Activated B cell treated with CpG ODN at 0.5 μM for 24 hours (primary cell): ENCODE measurements around the gene OSBPL10. TPM values are rescaled to one million over a fixed set of nuclear protein-coding genes. Genes with fewer than 3 reads are reported as not detected.
A peak's percentile ranks its signal among the peaks of the same experiment; 100 is the strongest.

Source experiments
- ATAC-seq: fragments of 200-7000 bp; cut with Tn5 transposase; one replicate; pipeline ENCODE4 v1.10.0; 2021; ENCODE audit warnings: low read depth, mild to moderate bottlenecking, moderate library complexity
- CTCF ChIA-PET: fragments of 350-600 bp; sonication (Branson Sonifier 250); formaldehyde crosslinking; loops from one replicate; lab custom pipeline; 2021; ENCODE audit warnings: antibody characterized with exemption; lab: Charles Lee
- POLR2A ChIA-PET: fragments of 350-600 bp; sonication (Branson Sonifier 250); formaldehyde crosslinking; loops from one replicate; lab custom pipeline; 2021; ENCODE audit warnings: antibody characterized with exemption; lab: Charles Lee
- DNase-seq: peaks from one replicate; pipeline ENCODE4 v3.0.0; 2022
- H3K27ac Mint-ChIP-seq: one replicate; pipeline ENCODE4 v1.8.0; 2020; ENCODE audit warnings: mixed read lengths
- H3K27me3 Mint-ChIP-seq: one replicate; pipeline ENCODE4 v1.8.0; 2021; ENCODE audit warnings: mixed read lengths
- H3K36me3 Mint-ChIP-seq: one replicate; pipeline ENCODE4 v1.8.0; 2021; ENCODE audit warnings: low read depth, mixed read lengths
- H3K4me1 Mint-ChIP-seq: one replicate; pipeline ENCODE4 v1.8.0; 2021; ENCODE audit warnings: mixed read lengths
- H3K4me3 Mint-ChIP-seq: one replicate; pipeline ENCODE4 v1.8.0; 2020; ENCODE audit warnings: mild to moderate bottlenecking, mixed read lengths
- H3K9me3 Mint-ChIP-seq: one replicate; pipeline ENCODE4 v1.8.0; 2020; ENCODE audit warnings: mixed read lengths
- CTCF ChIP-seq: fragments of 200-600 bp; IDR thresholded peaks from one replicate; pipeline ENCODE4 v1.8.0; 2022; ENCODE audit warnings: antibody characterized with exemption, mild to moderate bottlenecking
- intact Hi-C: fragments of 100-400 bp; cut with micrococcal nuclease; formaldehyde crosslinking; loops from one replicate; pipeline ENCODE4 v1.15.1; 2024
- total RNA-seq: library from RNA; stranded (reverse); gene quantifications from 2 replicates; pipeline ENCODE4 v1.2.3, GENCODE V29; 2022

The OSBPL10 gene
- total RNA-seq, 1 donor from 2014 or later: 137 TPM

GRCh38 chr3:31971607-31972006, 9.5 kb downstream of the OSBPL10 start:
- ChIA-PET CTCF (interaction anchor here (0.8 to 2.7 kb wide), 4 partner anchors 10 to 358 kb away, joined by 3 to 6 read pairs (median 4); partner anchors contain the start of genes OSBPL10 and ZNF860), POLR2A (interaction anchor here (0.6 to 2.5 kb wide), 15 partner anchors 7 to 155 kb away, joined by 3 to 22 read pairs (median 5); partner anchors contain the start of genes OSBPL10 and ZNF860)
- peak overlapping the region; percentile 94 for H3K27ac Mint-ChIP-seq
- peak overlapping the region; percentile 70 for H3K4me3 Mint-ChIP-seq
- H3K9me3 Mint-ChIP-seq: no peaks in the 10 kb centered on the region
- peaks cover 96% of the 10 kb centered on the region for H3K4me1 Mint-ChIP-seq
- H3K36me3 Mint-ChIP-seq: peaks cover 40% of the 10 kb centered on the region
- H3K27me3 Mint-ChIP-seq: no peaks in the 10 kb centered on the region
- ATAC-seq: no peak
- intact Hi-C loops: loop anchor here (1.0 kb wide), 2 partner anchors 7 to 9 kb away; no protein-coding TSS in a partner anchor
- TF ChIP-seq CTCF: no peak
- no peak for DNase-seq

GRCh38 chr3:31968927-31969418, 12.1 kb downstream of the OSBPL10 start:
- ATAC-seq (no peak), DNase-seq (no peak)
- H3K4me1 Mint-ChIP-seq: peaks cover 83% of the 10 kb centered on the region
- peaks cover 35% of the 10 kb centered on the region for H3K36me3 Mint-ChIP-seq
- H3K9me3 Mint-ChIP-seq: no peaks in the 10 kb centered on the region
- no peak for TF ChIP-seq CTCF
- ChIA-PET CTCF (no interaction called here), POLR2A (interaction anchor here (0.9 to 1.6 kb wide), 3 partner anchors 11 to 137 kb away, joined by 3 to 4 read pairs (median 3); partner anchors contain the start of genes GPD1L, OSBPL10 and ZNF860)
- H3K4me3 Mint-ChIP-seq: no peak overlapping the region
- no peaks in the 10 kb centered on the region for H3K27me3 Mint-ChIP-seq
- H3K27ac Mint-ChIP-seq: peak overlapping the region; percentile 94
- intact Hi-C loops: loop anchor here (1.0 kb wide), 1 partner anchor 9 kb away; no protein-coding TSS in a partner anchor

- intact Hi-C loops: loop anchor here (1.0 kb wide), 1 partner anchor 8 kb away; no protein-coding TSS in a partner anchor
- Mint-ChIP-seq H3K36me3 (peaks cover 36% of the 10 kb centered on the region), H3K27ac (peak overlapping the region; percentile 94), H3K4me1 (peaks cover 83% of the 10 kb centered on the region), H3K27me3 (no peaks in the 10 kb centered on the region), H3K4me3 (no peak overlapping the region), H3K9me3 (no peaks in the 10 kb centered on the region)
- ATAC-seq (no peak), DNase-seq (no peak)
- POLR2A ChIA-PET: interaction anchor here (0.9 to 1.6 kb wide), 3 partner anchors 11 to 138 kb away, joined by 3 to 4 read pairs (median 3); partner anchors contain the start of genes GPD1L, OSBPL10 and ZNF860
- TF ChIP-seq CTCF: no peak
- CTCF ChIA-PET: no interaction called here
These were observed 12.6 kb downstream of the OSBPL10 start for GRCh38 chr3:31968369-31968926.

- ATAC-seq (no peak), DNase-seq (no peak)
- no peaks in the 10 kb centered on the region for H3K27me3 Mint-ChIP-seq
- peaks cover 36% of the 10 kb centered on the region for H3K36me3 Mint-ChIP-seq
- POLR2A ChIA-PET: interaction anchor here (0.5 to 1.6 kb wide), 3 partner anchors 10 to 367 kb away, joined by 3 to 5 read pairs (median 3); partner anchors contain the start of gene ZNF860
- peak overlapping the region; percentile 47 for H3K27ac Mint-ChIP-seq
- H3K4me1 Mint-ChIP-seq: peaks cover 83% of the 10 kb centered on the region
- H3K9me3 Mint-ChIP-seq: no peaks in the 10 kb centered on the region
- no peak overlapping the region for H3K4me3 Mint-ChIP-seq
- intact Hi-C loops: no loop called here
- CTCF ChIA-PET: interaction anchor here (1.1 to 1.4 kb wide), 2 partner anchors 11 to 109 kb away, joined by 3 read pairs; no protein-coding TSS in a partner anchor
- no peak for TF ChIP-seq CTCF
These were observed 13.5 kb downstream of the OSBPL10 start for GRCh38 chr3:31967592-31967991.
